Lower leg skin (tissue), 3 donors: ENCODE results near the gene RASAL3.

Experiments used
- CTCF ChIP-seq, 3 donors: fragments of 450-650 bp; IDR thresholded peaks; one replicate each; pipeline ENCODE4 v1.5.1; 2016; ENCODE audit warnings: antibody characterized with exemption in 3 of 3, mild to moderate bottlenecking in 3 of 3, moderate library complexity in 2 of 3
- POLR2A ChIP-seq, 2 donors: fragments of 450-650 bp; IDR thresholded peaks; one replicate each; pipeline ENCODE4 v1.6.1; 2016 to 2017; ENCODE audit warnings: antibody characterized with exemption in 2 of 2, mild to moderate bottlenecking in 1 of 2, moderate library complexity in 1 of 2

- TF ChIP-seq CTCF (IDR thresholded peaks at IDR 0.05): no peak
- TF ChIP-seq POLR2A (IDR thresholded peaks at IDR 0.05): no peak
These were observed at the start of gene RASAL3 for GRCh38 chr19:15464394-15465385.
